ENCODE data around the gene SCAMP1.

GRCh38 chr5:78527925-78528324, 167.5 kb downstream of the SCAMP1 start:
- TF ChIP-seq CTCF (IDR thresholded peaks at IDR 0.05) (no peak), POLR2A (IDR thresholded peaks at IDR 0.05) (no peak)
